ENCODE data around the gene CPLX3.

DNA sequence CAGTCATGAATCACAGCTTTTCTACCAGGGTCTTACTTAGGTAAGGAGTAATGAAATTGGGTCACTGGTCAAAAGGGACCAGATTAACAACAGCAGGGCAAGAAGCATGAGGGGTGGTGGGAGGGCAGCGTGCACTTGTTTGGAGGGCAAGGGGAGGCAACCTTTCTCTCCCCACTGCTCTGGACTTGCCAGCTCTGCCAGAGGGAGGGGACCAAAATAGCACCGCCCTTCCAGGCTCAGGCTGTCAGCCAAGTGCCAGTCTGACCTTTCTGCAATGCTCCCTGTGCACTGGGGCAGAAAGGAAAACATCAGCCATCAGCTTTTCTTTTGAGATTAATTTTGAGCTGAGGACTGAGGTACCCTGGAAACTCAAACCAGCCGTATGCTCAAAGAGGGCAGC lies 21.0 kb downstream of the CPLX3 start:
- TF ChIP-seq, protein P1, sequence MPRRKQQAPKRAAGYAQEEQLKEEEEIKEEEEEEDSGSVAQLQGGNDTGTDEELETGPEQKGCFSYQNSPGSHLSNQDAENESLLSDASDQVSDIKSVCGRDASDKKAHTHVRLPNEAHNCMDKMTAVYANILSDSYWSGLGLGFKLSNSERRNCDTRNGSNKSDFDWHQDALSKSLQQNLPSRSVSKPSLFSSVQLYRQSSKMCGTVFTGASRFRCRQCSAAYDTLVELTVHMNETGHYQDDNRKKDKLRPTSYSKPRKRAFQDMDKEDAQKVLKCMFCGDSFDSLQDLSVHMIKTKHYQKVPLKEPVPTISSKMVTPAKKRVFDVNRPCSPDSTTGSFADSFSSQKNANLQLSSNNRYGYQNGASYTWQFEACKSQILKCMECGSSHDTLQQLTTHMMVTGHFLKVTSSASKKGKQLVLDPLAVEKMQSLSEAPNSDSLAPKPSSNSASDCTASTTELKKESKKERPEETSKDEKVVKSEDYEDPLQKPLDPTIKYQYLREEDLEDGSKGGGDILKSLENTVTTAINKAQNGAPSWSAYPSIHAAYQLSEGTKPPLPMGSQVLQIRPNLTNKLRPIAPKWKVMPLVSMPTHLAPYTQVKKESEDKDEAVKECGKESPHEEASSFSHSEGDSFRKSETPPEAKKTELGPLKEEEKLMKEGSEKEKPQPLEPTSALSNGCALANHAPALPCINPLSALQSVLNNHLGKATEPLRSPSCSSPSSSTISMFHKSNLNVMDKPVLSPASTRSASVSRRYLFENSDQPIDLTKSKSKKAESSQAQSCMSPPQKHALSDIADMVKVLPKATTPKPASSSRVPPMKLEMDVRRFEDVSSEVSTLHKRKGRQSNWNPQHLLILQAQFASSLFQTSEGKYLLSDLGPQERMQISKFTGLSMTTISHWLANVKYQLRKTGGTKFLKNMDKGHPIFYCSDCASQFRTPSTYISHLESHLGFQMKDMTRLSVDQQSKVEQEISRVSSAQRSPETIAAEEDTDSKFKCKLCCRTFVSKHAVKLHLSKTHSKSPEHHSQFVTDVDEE (CRISPR knock-in tag; IDR thresholded peaks at IDR 0.05): no peak
- TF ChIP-seq ARNTL (CRISPR knock-in tag; IDR thresholded peaks at IDR 0.05; ENCODE audit: borderline replicate concordance, low read depth) (no peak), ISL1 (CRISPR knock-in tag; IDR thresholded peaks at IDR 0.05) (no peak), OSR1 (CRISPR knock-in tag; IDR thresholded peaks at IDR 0.05) (no peak), ZNF70 (CRISPR knock-in tag; IDR thresholded peaks at IDR 0.05) (no peak), CSDC2 (CRISPR knock-in tag; IDR thresholded peaks at IDR 0.05) (no peak), ZFP3 (CRISPR knock-in tag; IDR thresholded peaks at IDR 0.05) (no peak), PPARA (CRISPR knock-in tag; IDR thresholded peaks at IDR 0.05; ENCODE audit: borderline replicate concordance) (no peak), ZFP30 (CRISPR knock-in tag; IDR thresholded peaks at IDR 0.05) (no peak), GLIS3 (CRISPR knock-in tag; IDR thresholded peaks at IDR 0.05) (no peak)
- TF ChIP-seq, protein P2, sequence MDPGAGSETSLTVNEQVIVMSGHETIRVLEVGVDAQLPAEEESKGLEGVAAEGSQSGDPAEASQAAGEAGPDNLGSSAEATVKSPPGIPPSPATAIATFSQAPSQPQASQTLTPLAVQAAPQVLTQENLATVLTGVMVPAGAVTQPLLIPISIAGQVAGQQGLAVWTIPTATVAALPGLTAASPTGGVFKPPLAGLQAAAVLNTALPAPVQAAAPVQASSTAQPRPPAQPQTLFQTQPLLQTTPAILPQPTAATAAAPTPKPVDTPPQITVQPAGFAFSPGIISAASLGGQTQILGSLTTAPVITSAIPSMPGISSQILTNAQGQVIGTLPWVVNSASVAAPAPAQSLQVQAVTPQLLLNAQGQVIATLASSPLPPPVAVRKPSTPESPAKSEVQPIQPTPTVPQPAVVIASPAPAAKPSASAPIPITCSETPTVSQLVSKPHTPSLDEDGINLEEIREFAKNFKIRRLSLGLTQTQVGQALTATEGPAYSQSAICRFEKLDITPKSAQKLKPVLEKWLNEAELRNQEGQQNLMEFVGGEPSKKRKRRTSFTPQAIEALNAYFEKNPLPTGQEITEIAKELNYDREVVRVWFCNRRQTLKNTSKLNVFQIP (CRISPR knock-in tag; IDR thresholded peaks at IDR 0.05; ENCODE audit: borderline replicate concordance, low read depth): no peak
